CD4-positive, alpha-beta T cell (primary cell): ENCODE results near the gene SIDT2. TPM values are rescaled to one million over a fixed set of nuclear protein-coding genes. Genes with fewer than 3 reads are reported as not detected.
A peak's percentile ranks its signal among the peaks of the same experiment; 100 is the strongest.

Experiments used
- ATAC-seq: fragments of 200-7000 bp; cut with Tn5 transposase; one replicate; pipeline ENCODE4 v1.10.0; 2022; ENCODE audit warnings: mild to moderate bottlenecking; ENCODE audit not compliant: poor library complexity
- CTCF ChIA-PET: fragments of 350-600 bp; sonication (Branson Sonifier 250); formaldehyde crosslinking; loops from one replicate; lab custom pipeline; 2021; ENCODE audit warnings: antibody characterized with exemption, inconsistent platforms; lab: Charles Lee
- POLR2A ChIA-PET: fragments of 350-600 bp; sonication (Branson Sonifier 250); formaldehyde crosslinking; loops from one replicate; lab custom pipeline; 2021; ENCODE audit warnings: antibody characterized with exemption, inconsistent platforms; lab: Charles Lee
- DNase-seq, 14 experiments: peaks; one replicate each; pipeline ENCODE4 v3.0.0-alpha.2; 2013 to 2020; ENCODE audit warnings: mixed read lengths in 2 of 14
- H3K27ac ChIP-seq, 2 donors: one replicate each; pipeline versions ENCODE4 v1.5.1 to v1.7.0; 2013; ENCODE audit warnings: low read length in 2 of 2, low read depth in 1 of 2, mild to moderate bottlenecking in 1 of 2
- H3K27me3 ChIP-seq, 2 experiments: 1 replicate in 1 of 2; 2 replicates in 1 of 2; pipeline versions ENCODE4 v1.6.1 to v1.7.0; 2013; ENCODE audit warnings: low read length in 2 of 2, control low read depth in 1 of 2, mild to moderate bottlenecking in 1 of 2, moderate library complexity in 1 of 2; ENCODE audit not compliant: insufficient read depth in 2 of 2, control insufficient read depth in 1 of 2
- H3K36me3 ChIP-seq: one replicate; pipeline ENCODE4 v1.6.1; 2013; ENCODE audit warnings: low read length, control low read depth; ENCODE audit not compliant: insufficient read depth
- H3K4me1 ChIP-seq: one replicate; pipeline ENCODE4 v1.6.1; 2013; ENCODE audit warnings: low read length, control low read depth; ENCODE audit not compliant: insufficient read depth
- H3K4me3 ChIP-seq: one replicate; pipeline ENCODE4 v1.5.1; 2013; ENCODE audit warnings: mild to moderate bottlenecking, low read length, moderate library complexity
- H3K9me3 ChIP-seq, 2 experiments: 1 replicate in 1 of 2; 2 replicates in 1 of 2; pipeline versions ENCODE4 v1.6.1 to v1.7.0; 2013; ENCODE audit warnings: low read length in 2 of 2, mild to moderate bottlenecking in 2 of 2, control low read depth in 1 of 2, moderate library complexity in 1 of 2; ENCODE audit not compliant: control insufficient read depth in 1 of 2, insufficient read depth in 1 of 2
- H3K27ac Mint-ChIP-seq: one replicate; pipeline ENCODE4 v1.8.0; 2020; ENCODE audit warnings: mixed read lengths
- H3K27me3 Mint-ChIP-seq: one replicate; pipeline ENCODE4 v1.8.0; 2021; ENCODE audit warnings: mixed read lengths
- H3K36me3 Mint-ChIP-seq: one replicate; pipeline ENCODE4 v1.8.0; 2021; ENCODE audit warnings: low read depth, mixed read lengths
- H3K4me1 Mint-ChIP-seq: one replicate; pipeline ENCODE4 v1.8.0; 2021; ENCODE audit warnings: low read depth, mixed read lengths
- H3K4me3 Mint-ChIP-seq: one replicate; pipeline ENCODE4 v1.8.0; 2020; ENCODE audit warnings: mild to moderate bottlenecking, mixed read lengths
- H3K9me3 Mint-ChIP-seq: one replicate; pipeline ENCODE4 v1.8.0; 2020; ENCODE audit warnings: mixed read lengths
- CTCF ChIP-seq: fragments of 200-600 bp; IDR thresholded peaks from one replicate; pipeline ENCODE4 v1.8.0; 2022; ENCODE audit warnings: antibody characterized with exemption, mild to moderate bottlenecking
- intact Hi-C, 2 experiments: fragments of 100-400 bp; cut with DNase I in 1 of 2; cut with micrococcal nuclease in 1 of 2; formaldehyde crosslinking; loops; one replicate each; pipeline versions ENCODE4 v1.15.1 to v1.9.0; 2023 to 2025; cut with DNase I, micrococcal nuclease
- total RNA-seq, 174 experiments: library from RNA in 2 of 174; stranded (reverse) in 2 of 174; gene quantifications; one replicate each; pipeline ENCODE4 v1.2.3 and lab custom pipeline; 2021 to 2026

The SIDT2 gene
- total RNA-seq, 2 experiments from 2014 or later: 197 to 200 TPM

- intact Hi-C loops: no loop called here
- no peak for ATAC-seq
- no peaks in the 10 kb centered on the region for H3K9me3 ChIP-seq
- ChIA-PET CTCF (interaction anchor here (0.7 to 1.2 kb wide), 3 partner anchors 8 to 354 kb away, joined by 3 read pairs; partner anchors contain the start of gene SIDT2), POLR2A (interaction anchor here (3.0 kb wide), 1 partner anchor 26 kb away, joined by 16 read pairs; the partner anchor contains the start of gene PAFAH1B2)
- H3K27ac ChIP-seq: no peak overlapping the region
- peaks cover 54% of the 10 kb centered on the region for H3K36me3 Mint-ChIP-seq
- no peak overlapping the region for H3K4me3 ChIP-seq
- no peaks in the 10 kb centered on the region for H3K27me3 Mint-ChIP-seq
- peaks cover 10% of the 10 kb centered on the region for H3K4me1 Mint-ChIP-seq
- no peaks in the 10 kb centered on the region for H3K4me1 ChIP-seq
- TF ChIP-seq CTCF: no peak
- H3K9me3 Mint-ChIP-seq: no peaks in the 10 kb centered on the region
- no peak for DNase-seq
- no peak overlapping the region for H3K27ac Mint-ChIP-seq
- H3K27me3 ChIP-seq: no peaks in the 10 kb centered on the region
- peaks cover 44% of the 10 kb centered on the region for H3K36me3 ChIP-seq
- no peak overlapping the region for H3K4me3 Mint-ChIP-seq
Measured at GRCh38 chr11:117170210-117170609, 8.3 kb upstream of the SIDT2 start.

GRCh38 chr11:117171007-117171403 lies 7.5 kb upstream of the SIDT2 start:
- Histone ChIP-seq H3K4me3 (no peak overlapping the region), H3K4me1 (no peaks in the 10 kb centered on the region), H3K36me3 (peaks cover 37% of the 10 kb centered on the region), H3K27me3 (no peaks in the 10 kb centered on the region), H3K9me3 (no peaks in the 10 kb centered on the region), H3K27ac (no peak overlapping the region)
- ChIA-PET POLR2A (interaction anchor here (3.0 kb wide), 1 partner anchor 27 kb away, joined by 16 read pairs; the partner anchor contains the start of gene PAFAH1B2), CTCF (interaction anchor here (0.7 kb wide), 1 partner anchor 65 kb away, joined by 3 read pairs; no protein-coding TSS in a partner anchor)
- no peaks in the 10 kb centered on the region for H3K9me3 Mint-ChIP-seq
- peaks cover 46% of the 10 kb centered on the region for H3K36me3 Mint-ChIP-seq
- intact Hi-C loops: no loop called here
- DNase-seq: no peak
- H3K27ac Mint-ChIP-seq: no peak overlapping the region
- no peak for ATAC-seq
- peaks cover 10% of the 10 kb centered on the region for H3K4me1 Mint-ChIP-seq
- no peak overlapping the region for H3K4me3 Mint-ChIP-seq
- H3K27me3 Mint-ChIP-seq: no peaks in the 10 kb centered on the region
- TF ChIP-seq CTCF: no peak

GRCh38 chr11:117171404-117172061 lies 7.0 kb upstream of the SIDT2 start:
- Mint-ChIP-seq H3K4me3 (no peak overlapping the region), H3K4me1 (peaks cover 10% of the 10 kb centered on the region), H3K27ac (peak overlapping the region; percentile 47), H3K36me3 (peaks cover 41% of the 10 kb centered on the region), H3K9me3 (no peaks in the 10 kb centered on the region), H3K27me3 (no peaks in the 10 kb centered on the region)
- ChIA-PET CTCF (interaction anchor here (1.3 kb wide), 1 partner anchor 10 kb away, joined by 5 read pairs; no protein-coding TSS in a partner anchor), POLR2A (interaction anchor here (0.8 to 3.0 kb wide), 3 partner anchors 8 to 58 kb away, joined by 3 to 16 read pairs (median 4); partner anchors contain the start of gene PAFAH1B2)
- intact Hi-C loops: no loop called here
- ATAC-seq (no peak), DNase-seq (no peak)
- no peak overlapping the region for H3K4me3 ChIP-seq
- H3K4me1 ChIP-seq: no peaks in the 10 kb centered on the region
- no peak overlapping the region for H3K27ac ChIP-seq
- no peaks in the 10 kb centered on the region for H3K9me3 ChIP-seq
- no peaks in the 10 kb centered on the region for H3K27me3 ChIP-seq
- H3K36me3 ChIP-seq: peaks cover 33% of the 10 kb centered on the region
- no peak for TF ChIP-seq CTCF
